SK-N-SH treated with all-trans-retinoic acid at 6 μM for 48 hours (cell line): ENCODE measurements around the gene GSTT2B.
"Not testable (repeated sequence)": the region's sequence is repeated elsewhere in the genome, so short reads cannot be mapped to it uniquely, and the experiment has no call there.

Source experiments
- ARNTL ChIP-seq: fragments of 450-650 bp; formaldehyde crosslinking; IDR thresholded peaks from 2 replicates; pipeline ENCODE4 v1.5.0; 2020; ENCODE audit warnings: low read depth, mild to moderate bottlenecking, moderate library complexity, borderline replicate concordance
- BACH2 ChIP-seq: fragments of 250-450 bp; sonication (Bioruptor Pico); IDR thresholded peaks from 2 replicates; pipeline ENCODE4 v1.9.0; 2021; ENCODE audit warnings: mild to moderate bottlenecking, borderline replicate concordance
- CREB5 ChIP-seq: fragments of 250-450 bp; sonication (Bioruptor Pico); IDR thresholded peaks from 2 replicates; pipeline ENCODE4 v1.5.1; 2020; ENCODE audit warnings: low read depth, mild to moderate bottlenecking, moderate library complexity
- RARB ChIP-seq: fragments of 250-450 bp; sonication (Bioruptor Pico); IDR thresholded peaks from 2 replicates; pipeline ENCODE4 v1.8.0; 2021; ENCODE audit warnings: mild to moderate bottlenecking, moderate library complexity
- ZC3H10 ChIP-seq: fragments of 250-450 bp; sonication (Bioruptor Pico); IDR thresholded peaks from 2 replicates; pipeline ENCODE4 v1.5.1; 2021; ENCODE audit warnings: mild to moderate bottlenecking, moderate library complexity
- TF ChIP-seq, protein P1 (sequence below): fragments of 250-450 bp; sonication (Bioruptor Pico); IDR thresholded peaks from 2 replicates; pipeline ENCODE4 v1.8.0; 2021; ENCODE audit warnings: low read depth, mild to moderate bottlenecking, moderate library complexity, borderline replicate concordance
- TF ChIP-seq, protein P2 (sequence below): fragments of 250-450 bp; sonication (Bioruptor Pico); IDR thresholded peaks from 2 replicates; pipeline ENCODE4 v1.5.1; 2021; ENCODE audit warnings: mild to moderate bottlenecking, moderate library complexity
- TF ChIP-seq, protein P3 (sequence below): fragments of 250-450 bp; sonication (Bioruptor Pico); IDR thresholded peaks from 2 replicates; pipeline ENCODE4 v1.8.0; 2020; ENCODE audit warnings: mild to moderate bottlenecking, moderate library complexity, borderline replicate concordance

- not testable (repeated sequence) for TF ChIP-seq CREB5; ARNTL (CRISPR knock-in tag); ZC3H10 (CRISPR knock-in tag); BACH2 (CRISPR knock-in tag); RARB
- TF ChIP-seq, protein P1, sequence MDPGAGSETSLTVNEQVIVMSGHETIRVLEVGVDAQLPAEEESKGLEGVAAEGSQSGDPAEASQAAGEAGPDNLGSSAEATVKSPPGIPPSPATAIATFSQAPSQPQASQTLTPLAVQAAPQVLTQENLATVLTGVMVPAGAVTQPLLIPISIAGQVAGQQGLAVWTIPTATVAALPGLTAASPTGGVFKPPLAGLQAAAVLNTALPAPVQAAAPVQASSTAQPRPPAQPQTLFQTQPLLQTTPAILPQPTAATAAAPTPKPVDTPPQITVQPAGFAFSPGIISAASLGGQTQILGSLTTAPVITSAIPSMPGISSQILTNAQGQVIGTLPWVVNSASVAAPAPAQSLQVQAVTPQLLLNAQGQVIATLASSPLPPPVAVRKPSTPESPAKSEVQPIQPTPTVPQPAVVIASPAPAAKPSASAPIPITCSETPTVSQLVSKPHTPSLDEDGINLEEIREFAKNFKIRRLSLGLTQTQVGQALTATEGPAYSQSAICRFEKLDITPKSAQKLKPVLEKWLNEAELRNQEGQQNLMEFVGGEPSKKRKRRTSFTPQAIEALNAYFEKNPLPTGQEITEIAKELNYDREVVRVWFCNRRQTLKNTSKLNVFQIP (CRISPR knock-in tag), result not testable (repeated sequence)
- TF ChIP-seq, protein P2, sequence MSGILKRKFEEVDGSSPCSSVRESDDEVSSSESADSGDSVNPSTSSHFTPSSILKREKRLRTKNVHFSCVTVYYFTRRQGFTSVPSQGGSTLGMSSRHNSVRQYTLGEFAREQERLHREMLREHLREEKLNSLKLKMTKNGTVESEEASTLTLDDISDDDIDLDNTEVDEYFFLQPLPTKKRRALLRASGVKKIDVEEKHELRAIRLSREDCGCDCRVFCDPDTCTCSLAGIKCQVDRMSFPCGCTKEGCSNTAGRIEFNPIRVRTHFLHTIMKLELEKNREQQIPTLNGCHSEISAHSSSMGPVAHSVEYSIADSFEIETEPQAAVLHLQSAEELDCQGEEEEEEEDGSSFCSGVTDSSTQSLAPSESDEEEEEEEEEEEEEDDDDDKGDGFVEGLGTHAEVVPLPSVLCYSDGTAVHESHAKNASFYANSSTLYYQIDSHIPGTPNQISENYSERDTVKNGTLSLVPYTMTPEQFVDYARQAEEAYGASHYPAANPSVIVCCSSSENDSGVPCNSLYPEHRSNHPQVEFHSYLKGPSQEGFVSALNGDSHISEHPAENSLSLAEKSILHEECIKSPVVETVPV (CRISPR knock-in tag), result not testable (repeated sequence)
- TF ChIP-seq, protein P3, sequence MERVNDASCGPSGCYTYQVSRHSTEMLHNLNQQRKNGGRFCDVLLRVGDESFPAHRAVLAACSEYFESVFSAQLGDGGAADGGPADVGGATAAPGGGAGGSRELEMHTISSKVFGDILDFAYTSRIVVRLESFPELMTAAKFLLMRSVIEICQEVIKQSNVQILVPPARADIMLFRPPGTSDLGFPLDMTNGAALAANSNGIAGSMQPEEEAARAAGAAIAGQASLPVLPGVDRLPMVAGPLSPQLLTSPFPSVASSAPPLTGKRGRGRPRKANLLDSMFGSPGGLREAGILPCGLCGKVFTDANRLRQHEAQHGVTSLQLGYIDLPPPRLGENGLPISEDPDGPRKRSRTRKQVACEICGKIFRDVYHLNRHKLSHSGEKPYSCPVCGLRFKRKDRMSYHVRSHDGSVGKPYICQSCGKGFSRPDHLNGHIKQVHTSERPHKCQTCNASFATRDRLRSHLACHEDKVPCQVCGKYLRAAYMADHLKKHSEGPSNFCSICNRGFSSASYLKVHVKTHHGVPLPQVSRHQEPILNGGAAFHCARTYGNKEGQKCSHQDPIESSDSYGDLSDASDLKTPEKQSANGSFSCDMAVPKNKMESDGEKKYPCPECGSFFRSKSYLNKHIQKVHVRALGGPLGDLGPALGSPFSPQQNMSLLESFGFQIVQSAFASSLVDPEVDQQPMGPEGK (CRISPR knock-in tag), result not testable (repeated sequence)
Observed at GRCh38 chr22:23954193-23954990, 6.6 kb downstream of the GSTT2B start.
